GM20000 (cell line): Measurements from ENCODE around the gene OTULIN.

ENCODE experiments used
- DNase-seq: peaks from one replicate; pipeline ENCODE4 v3.0.0; 2012; ENCODE audit warnings: low spot score
- TF ChIP-seq, protein P1 (sequence below): IDR thresholded peaks from 2 replicates; pipeline ENCODE4 v1.5.1; 2012; ENCODE audit warnings: mild to moderate bottlenecking, control low read depth; ENCODE audit errors: extremely low read depth, missing control alignments

Gene OTULIN

DNA sequence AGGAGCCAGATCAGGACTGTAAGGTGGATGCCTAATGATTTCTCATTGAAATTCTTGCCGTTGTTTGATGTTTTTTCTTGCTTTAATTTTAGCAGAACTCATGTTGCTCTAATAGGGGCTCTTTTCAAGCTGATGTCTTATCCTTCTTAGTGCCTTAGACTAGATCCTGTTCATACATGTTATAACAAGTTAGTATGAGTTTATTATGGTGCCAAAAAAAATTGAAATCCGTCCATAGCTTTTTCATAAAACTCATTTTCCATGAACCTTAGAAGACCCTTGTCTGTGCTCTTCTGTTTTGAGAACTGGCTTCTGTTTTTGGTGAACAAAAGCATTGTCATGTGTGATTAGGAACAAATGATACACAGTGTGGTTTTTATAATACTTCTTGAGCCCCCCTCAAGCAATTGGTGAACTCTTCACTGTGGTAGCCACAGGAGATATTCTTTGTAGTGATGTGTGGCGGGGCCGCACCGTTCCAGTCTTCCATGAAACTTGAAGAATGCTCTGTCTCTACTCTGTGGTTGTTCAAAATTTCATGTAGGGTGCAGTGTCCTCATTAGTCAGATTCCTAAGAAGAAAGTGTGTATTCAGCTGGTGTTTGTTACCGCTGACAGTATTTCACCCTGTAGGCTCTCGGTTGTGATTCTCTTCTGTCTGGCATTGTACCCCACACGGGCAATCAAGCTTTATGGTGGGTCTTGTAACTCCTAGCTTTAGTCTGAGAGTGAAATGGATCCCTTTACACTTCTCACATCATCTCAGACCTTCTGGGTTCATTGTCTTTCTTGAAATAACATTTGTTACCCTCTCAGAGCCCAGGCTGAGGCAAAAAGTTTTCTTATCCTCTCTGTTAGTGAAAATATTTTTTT, 10.7 kb downstream of the OTULIN start:
- TF ChIP-seq, protein P1, sequence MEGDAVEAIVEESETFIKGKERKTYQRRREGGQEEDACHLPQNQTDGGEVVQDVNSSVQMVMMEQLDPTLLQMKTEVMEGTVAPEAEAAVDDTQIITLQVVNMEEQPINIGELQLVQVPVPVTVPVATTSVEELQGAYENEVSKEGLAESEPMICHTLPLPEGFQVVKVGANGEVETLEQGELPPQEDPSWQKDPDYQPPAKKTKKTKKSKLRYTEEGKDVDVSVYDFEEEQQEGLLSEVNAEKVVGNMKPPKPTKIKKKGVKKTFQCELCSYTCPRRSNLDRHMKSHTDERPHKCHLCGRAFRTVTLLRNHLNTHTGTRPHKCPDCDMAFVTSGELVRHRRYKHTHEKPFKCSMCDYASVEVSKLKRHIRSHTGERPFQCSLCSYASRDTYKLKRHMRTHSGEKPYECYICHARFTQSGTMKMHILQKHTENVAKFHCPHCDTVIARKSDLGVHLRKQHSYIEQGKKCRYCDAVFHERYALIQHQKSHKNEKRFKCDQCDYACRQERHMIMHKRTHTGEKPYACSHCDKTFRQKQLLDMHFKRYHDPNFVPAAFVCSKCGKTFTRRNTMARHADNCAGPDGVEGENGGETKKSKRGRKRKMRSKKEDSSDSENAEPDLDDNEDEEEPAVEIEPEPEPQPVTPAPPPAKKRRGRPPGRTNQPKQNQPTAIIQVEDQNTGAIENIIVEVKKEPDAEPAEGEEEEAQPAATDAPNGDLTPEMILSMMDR, result no peak
- DNase-seq, result no peak

DNA sequence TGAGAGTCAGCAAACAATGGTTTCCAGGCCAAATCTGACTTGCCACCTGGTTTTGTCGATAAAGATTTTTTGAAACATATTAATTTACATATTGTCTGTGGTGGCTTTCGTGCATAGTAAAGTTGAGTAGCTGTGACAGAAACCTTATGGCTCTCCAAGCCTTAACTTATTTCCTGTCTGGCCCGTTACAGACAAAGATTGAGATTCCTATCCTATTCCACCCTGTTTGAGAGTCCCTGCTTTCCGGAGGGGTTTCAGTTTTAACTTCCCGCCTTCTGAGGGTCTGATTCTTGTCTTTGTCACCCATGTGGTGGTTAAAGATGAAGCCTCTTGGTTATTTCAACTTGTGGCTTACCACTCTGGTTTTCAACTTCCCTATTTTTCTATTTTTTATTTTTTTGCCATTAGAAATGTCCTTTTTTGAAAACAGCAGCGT, 11.4 kb downstream of the OTULIN start:
- TF ChIP-seq, protein P1, result no peak
- DNase-seq, result peak; percentile 32

DNA sequence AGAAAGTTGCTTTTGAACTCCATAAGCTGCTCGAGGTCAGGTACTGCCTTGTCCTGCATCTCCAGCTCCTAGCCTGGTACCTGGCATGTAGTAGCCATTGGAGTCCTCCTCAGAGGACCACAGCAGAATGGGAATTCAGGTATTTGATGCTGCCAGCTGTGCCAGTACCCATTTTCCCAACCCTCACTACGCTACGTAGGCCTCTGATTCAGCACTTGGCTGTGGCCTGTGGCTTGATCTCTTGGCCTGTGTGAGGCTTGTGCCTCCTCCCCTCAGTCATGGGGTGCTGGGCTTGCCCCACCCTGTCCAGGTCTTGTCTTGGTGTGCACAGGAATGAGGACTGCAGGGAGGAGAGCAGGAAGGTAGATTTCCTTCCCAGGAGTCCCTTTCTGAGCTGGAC, 11.8 kb downstream of the OTULIN start:
- no peak for DNase-seq
- TF ChIP-seq, protein P1, result no peak

DNA sequence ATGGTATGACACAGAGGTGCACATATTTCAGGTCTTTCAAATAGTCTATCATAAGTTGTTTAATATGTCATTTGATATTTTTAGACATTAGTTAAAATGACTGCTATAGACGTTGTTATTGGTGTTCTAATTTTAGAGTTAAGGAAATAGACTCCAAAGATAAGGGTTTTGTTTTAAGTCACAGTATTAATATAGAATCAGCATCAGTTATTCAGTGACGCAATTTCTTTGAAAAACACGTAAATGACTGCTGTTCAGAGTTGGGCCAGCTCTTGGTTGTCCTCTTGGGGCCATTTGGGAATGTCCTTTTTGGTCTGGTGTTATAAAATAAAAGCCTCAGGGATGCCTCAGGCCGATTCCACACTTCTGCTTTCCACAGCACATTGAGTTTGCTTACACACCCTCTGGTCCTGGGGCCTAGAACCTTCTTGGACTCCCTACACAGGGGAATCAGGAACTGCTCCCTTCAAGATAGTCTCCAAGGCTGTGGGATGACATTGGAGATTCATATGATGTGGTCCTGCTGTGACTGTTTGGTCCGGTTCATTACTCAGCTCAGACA, 14.3 kb downstream of the OTULIN start:
- peak; percentile 29 for DNase-seq
- TF ChIP-seq, protein P1, result no peak

DNA sequence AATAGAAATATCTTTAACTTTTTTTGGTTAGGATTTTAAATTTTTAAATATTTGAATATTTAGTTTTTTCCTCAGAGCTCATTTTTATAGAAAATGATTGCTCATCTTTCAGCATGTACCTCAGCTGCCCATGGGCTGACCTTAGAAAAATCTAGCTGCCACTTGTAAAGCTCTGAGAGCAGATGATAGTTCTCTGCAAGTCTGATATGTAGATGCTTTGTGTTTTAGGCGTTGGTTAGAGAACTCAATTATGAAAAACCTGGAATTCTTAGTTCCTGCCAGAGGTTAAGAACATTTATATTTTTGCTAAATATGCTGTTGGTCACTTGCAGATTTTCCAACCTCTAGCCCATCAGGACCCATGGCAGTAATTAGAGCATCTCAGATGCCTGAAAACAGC, 15.1 kb downstream of the OTULIN start:
- no peak for DNase-seq
- TF ChIP-seq, protein P1, result no peak

DNA sequence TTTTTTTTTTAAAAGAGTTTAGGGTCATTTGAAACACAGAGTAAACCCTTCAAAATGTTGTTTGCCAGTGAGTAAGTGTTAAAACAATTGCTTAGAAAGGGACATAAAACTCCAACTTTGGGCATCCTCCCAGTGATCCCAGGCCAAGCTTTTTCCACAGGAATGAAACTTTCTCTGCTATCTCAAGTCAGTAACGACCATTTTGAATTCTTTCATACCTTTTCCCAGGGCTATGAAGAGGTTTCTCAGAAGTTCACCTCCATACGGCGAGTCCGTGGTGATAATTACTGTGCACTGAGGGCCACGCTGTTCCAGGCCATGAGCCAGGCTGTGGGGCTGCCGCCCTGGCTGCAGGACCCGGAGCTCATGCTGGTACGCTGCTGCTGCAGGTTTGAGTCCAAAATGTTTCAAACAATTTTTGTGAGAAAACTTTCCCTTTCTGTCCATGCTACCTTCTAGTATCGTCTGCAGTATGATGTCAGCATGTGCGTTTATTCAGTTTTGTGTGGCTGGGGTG, 16.8 kb downstream of the OTULIN start:
- TF ChIP-seq, protein P1, result no peak
- DNase-seq, result no peak

DNA sequence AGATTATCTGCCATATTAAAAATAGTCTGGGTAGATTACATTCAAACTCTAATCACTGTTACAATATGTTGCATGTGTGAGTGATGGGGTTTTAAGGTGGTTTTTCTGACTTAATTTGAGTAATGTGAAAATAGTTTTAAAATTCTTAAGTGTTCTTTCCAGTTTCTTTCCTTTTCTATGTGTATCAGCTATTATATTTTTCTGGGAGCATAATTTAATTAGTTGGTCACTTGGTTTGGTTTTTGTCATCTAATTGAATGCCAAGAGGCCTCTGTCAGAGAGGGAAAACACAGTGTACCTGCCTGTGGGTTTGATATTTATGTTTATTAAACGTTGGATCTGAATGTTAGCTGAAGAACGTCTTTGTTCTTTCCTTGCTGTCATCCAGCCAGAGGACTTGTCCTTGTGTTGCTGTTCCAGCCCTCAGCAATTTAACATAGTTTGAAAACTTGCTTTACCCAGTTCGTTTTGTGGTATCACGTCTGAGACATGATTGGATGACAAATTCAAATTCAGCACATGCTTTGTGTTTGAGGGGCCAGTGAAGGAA, 19.5 kb downstream of the OTULIN start:
- TF ChIP-seq, protein P1, result no peak
- no peak for DNase-seq
